H1 (cell line): Measurements from ENCODE around the gene MEF2D. TPM values are rescaled to one million over a fixed set of nuclear protein-coding genes. Genes with fewer than 3 reads are reported as not detected.

Experiments used
- ATF3 ChIP-seq: IDR thresholded peaks from 2 replicates; pipeline ENCODE4 v1.6.1; 2011; ENCODE audit warnings: low read depth, mild to moderate bottlenecking, low read length; ENCODE audit not compliant: insufficient read depth
- BCL11A ChIP-seq, 2 experiments: IDR thresholded peaks; one replicate each; pipeline ENCODE4 v1.6.1; 2011; ENCODE audit warnings: low read depth in 2 of 2, low read length in 2 of 2, mild to moderate bottlenecking in 2 of 2
- CHD2 ChIP-seq: IDR thresholded peaks from 2 replicates; pipeline ENCODE4 v1.6.1; 2012; ENCODE audit warnings: low read length, improper control_type of control experiment
- CREB1 ChIP-seq: IDR thresholded peaks from 2 replicates; pipeline ENCODE4 v1.6.1; 2012; ENCODE audit warnings: inconsistent platforms
- CTBP2 ChIP-seq: IDR thresholded peaks from 2 replicates; pipeline ENCODE4 v1.7.0; 2011; ENCODE audit warnings: borderline replicate concordance, mild to moderate bottlenecking, moderate library complexity, mixed read lengths, low read length; ENCODE audit not compliant: insufficient read depth, insufficient read length
- EGR1 ChIP-seq: IDR thresholded peaks from 2 replicates; pipeline ENCODE4 v1.6.1; 2011; ENCODE audit warnings: low read depth, low read length, borderline replicate concordance
- EP300 ChIP-seq, 2 experiments: IDR thresholded peaks; 1 replicate in 1 of 2; 2 replicates in 1 of 2; pipeline ENCODE4 v1.6.1; 2011 to 2012; ENCODE audit warnings: low read depth in 2 of 2, low read length in 2 of 2, mild to moderate bottlenecking in 2 of 2, borderline replicate concordance in 1 of 2, inconsistent platforms in 1 of 2, moderate library complexity in 1 of 2
- EZH2 ChIP-seq: fragments of 200-600 bp; sonication (generic); IDR thresholded peaks from 2 replicates; pipeline ENCODE4 v1.7.1; 2012; ENCODE audit warnings: low read depth, mild to moderate bottlenecking, moderate library complexity, low read length, inconsistent platforms; ENCODE audit not compliant: severe bottlenecking
- FOSL1 ChIP-seq: IDR thresholded peaks from 2 replicates; pipeline ENCODE4 v1.6.1; 2011; ENCODE audit warnings: mild to moderate bottlenecking, low read depth, low read length, moderate library complexity; ENCODE audit not compliant: insufficient read depth
- GTF2F1 ChIP-seq: IDR thresholded peaks from 2 replicates; pipeline ENCODE4 v1.6.1; 2012; ENCODE audit warnings: low read depth, low read length, improper control_type of control experiment, borderline replicate concordance
- HDAC2 ChIP-seq, 2 experiments: fragments of 300-600 bp in 1 of 2; sonication (generic) in 1 of 2; IDR thresholded peaks; 2 replicates each; pipeline ENCODE4 v1.6.1; 2011 to 2012; ENCODE audit warnings: low read depth in 2 of 2, low read length in 2 of 2, mild to moderate bottlenecking in 2 of 2, moderate library complexity in 2 of 2, borderline replicate concordance in 1 of 2, inconsistent platforms in 1 of 2
- HDAC6 ChIP-seq: IDR thresholded peaks from one replicate; pipeline ENCODE4 v1.7.1; 2012; ENCODE audit warnings: low read depth, mild to moderate bottlenecking, inconsistent platforms, low read length, moderate library complexity
- KDM4A ChIP-seq: IDR thresholded peaks from one replicate; pipeline ENCODE4 v1.7.1; 2012; ENCODE audit warnings: low read depth, mild to moderate bottlenecking, moderate library complexity, low read length, inconsistent platforms; ENCODE audit not compliant: severe bottlenecking
- NANOG ChIP-seq: IDR thresholded peaks from 2 replicates; pipeline ENCODE4 v1.6.1; 2011; ENCODE audit warnings: low read length, low read depth, mild to moderate bottlenecking, inconsistent platforms; ENCODE audit not compliant: insufficient read depth, poor library complexity, severe bottlenecking
- PHF8 ChIP-seq: fragments of 200-600 bp; sonication (generic); conservative IDR thresholded peaks from 2 replicates; pipeline ENCODE4 v1.7.1; 2012; ENCODE audit warnings: low read depth, mild to moderate bottlenecking, inconsistent platforms, low read length, moderate library complexity
- POLR2AphosphoS5 ChIP-seq: IDR thresholded peaks from 2 replicates; pipeline ENCODE4 v1.6.1; 2011; ENCODE audit warnings: low read depth, low read length
- RBBP5 ChIP-seq: IDR thresholded peaks from 2 replicates; pipeline ENCODE4 v1.7.1; 2012; ENCODE audit warnings: low read depth, mild to moderate bottlenecking, inconsistent platforms, low read length, moderate library complexity, borderline replicate concordance
- SIN3A ChIP-seq, 2 experiments: IDR thresholded peaks in 1 of 2; conservative IDR thresholded peaks in 1 of 2; 2 replicates each; pipeline ENCODE4 v1.6.1; 2011 to 2012; ENCODE audit warnings: low read length in 2 of 2, improper control_type of control experiment in 1 of 2, low read depth in 1 of 2, mild to moderate bottlenecking in 1 of 2
- SP1 ChIP-seq: IDR thresholded peaks from 2 replicates; pipeline ENCODE4 v1.6.1; 2011; ENCODE audit warnings: low read depth, low read length
- TBP ChIP-seq: IDR thresholded peaks from 2 replicates; pipeline ENCODE4 v1.6.1; 2011; ENCODE audit warnings: low read depth, low read length, improper control_type of control experiment
- YY1 ChIP-seq: IDR thresholded peaks from 2 replicates; pipeline ENCODE4 v1.6.1; 2011; ENCODE audit warnings: low read depth, mild to moderate bottlenecking, low read length
- polyA plus RNA-seq, 7 experiments: library from polyadenylated mRNA; depleted of rRNA in 3 of 7; stranded (reverse) in 5 of 7; unstranded in 2 of 7; fragments of >200 nt in 5 of 7; fragments of 200-250 nt in 2 of 7; gene quantifications; 1 replicate in 5 of 7; 2 replicates in 1 of 7; 4 replicates in 1 of 7; pipeline versions ENCODE4 v1.2.1 to v1.2.3, GENCODE V29; 2011 to 2013; ENCODE audit warnings: missing spikeins in 2 of 7, mixed read lengths in 2 of 7
- total RNA-seq: library from RNA; stranded (reverse); fragmentation: NEBNext Ultra II Directional; extraction: Animal tissue kit (Norgen Biotek cat#: 25700); gene quantifications from 2 replicates; pipeline ENCODE4 v1.2.1, GENCODE V29; 2021

Gene MEF2D
- total and polyA plus RNA-seq, 2 of the 8 experiments (the other 6 are each of a cell fraction or from before 2014, with no cell fraction given), result 17.3 to 20.3 TPM

GRCh38 chr1:156421062-156421938 lies 79.3 kb downstream of the MEF2D start (continued):
- peak in 1 of 2 experiments; percentile 42; a peak in 1 of 4 replicates for TF ChIP-seq SIN3A (conservative IDR thresholded peaks at IDR 0.05 in 1 of 2, IDR thresholded peaks at IDR 0.05 in 1 of 2; ENCODE audit: low read depth in 1 of 2, low read length in 2 of 2)
- TF ChIP-seq KDM4A, result peak; percentile 95
- TF ChIP-seq PHF8, result peak; percentile 63; the same call in 1 of the 2 replicates
- no peak for TF ChIP-seq HDAC2 (IDR thresholded peaks at IDR 0.05; ENCODE audit: borderline replicate concordance in 1 of 2, low read depth in 2 of 2, low read length in 2 of 2)
- no peak for TF ChIP-seq CHD2
- TF ChIP-seq POLR2AphosphoS5, result peak; percentile 87
- peak in 1 of 2 experiments; percentile 9; a peak in 1 of 3 replicates for TF ChIP-seq EP300 (IDR thresholded peaks at IDR 0.05; ENCODE audit: borderline replicate concordance in 1 of 2, low read depth in 2 of 2, low read length in 2 of 2)
- peak; percentile 92 for TF ChIP-seq CREB1
- TF ChIP-seq SP1, result peak; percentile 95
- TF ChIP-seq RBBP5, result peak; percentile 37; the same call in 1 of the 2 replicates
- no peak for TF ChIP-seq FOSL1
- TF ChIP-seq HDAC6, result no peak
- no peak for TF ChIP-seq ATF3
- peak; percentile 57; the same call in 1 of the 2 replicates for TF ChIP-seq YY1
- no peak for TF ChIP-seq BCL11A (IDR thresholded peaks at IDR 0.05; ENCODE audit: low read depth in 2 of 2, low read length in 2 of 2)
- peak; percentile 65; the same call in 1 of the 2 replicates for TF ChIP-seq GTF2F1
- peak; percentile 62; the same call in 1 of the 2 replicates for TF ChIP-seq EGR1
- TF ChIP-seq TBP, result peak; percentile 90
- TF ChIP-seq NANOG, result no peak
- TF ChIP-seq CTBP2, result no peak
- TF ChIP-seq EZH2, result peak; percentile 58
